Panc1 (cell line): ENCODE results near the gene FAM98B. TPM values are rescaled to one million over a fixed set of nuclear protein-coding genes. Genes with fewer than 3 reads are reported as not detected.

ENCODE experiments used
- ATAC-seq: fragments of 200-7000 bp; cut with Tn5 transposase; 2 replicates; pipeline ENCODE4 v1.9.1; 2020; ENCODE audit warnings: mild to moderate bottlenecking, moderate library complexity
- BruUV-seq: library from RNA; stranded (reverse); fragments of 400-500 nt; replicated peaks from 2 replicates; lab custom pipeline; 2021; lab: Mats Ljungman, UMichigan
- CTCF ChIA-PET: fragments of 300-600 bp; sonication (Branson Sonifier 250); formaldehyde crosslinking; loops from one replicate; lab custom pipeline; 2022; ENCODE audit warnings: antibody characterized with exemption; lab: Charles Lee
- POLR2A ChIA-PET: fragments of 300-600 bp; sonication (Branson Sonifier 250); formaldehyde crosslinking; loops from one replicate; lab custom pipeline; 2022; ENCODE audit warnings: antibody characterized with exemption; lab: Charles Lee
- DNase-seq: peaks from one replicate; pipeline ENCODE4 v3.0.0-alpha.2; 2010; ENCODE audit warnings: low read depth, low spot score
- H3K27ac ChIP-seq: 2 replicates; pipeline ENCODE4 v1.5.1; 2011; ENCODE audit warnings: mild to moderate bottlenecking, low read length, inconsistent platforms
- H3K27me3 ChIP-seq: fragments of 200-500 bp; sonication (Bioruptor generic); 2 replicates; pipeline ENCODE4 v1.6.0; 2014; ENCODE audit warnings: low read length, inconsistent platforms; ENCODE audit not compliant: control insufficient read depth, insufficient read depth
- H3K36me3 ChIP-seq: fragments of 200-500 bp; sonication (Bioruptor generic); 2 replicates; pipeline ENCODE4 v1.5.1; 2014; ENCODE audit warnings: inconsistent platforms, mild to moderate bottlenecking, low read length, moderate library complexity; ENCODE audit not compliant: control insufficient read depth, insufficient read depth
- H3K4me1 ChIP-seq: 2 replicates; pipeline ENCODE4 v1.5.1; 2011; ENCODE audit warnings: inconsistent platforms, mild to moderate bottlenecking, low read length, moderate library complexity; ENCODE audit not compliant: control insufficient read depth, insufficient read depth
- H3K4me3 ChIP-seq, 2 experiments: 2 replicates each; pipeline ENCODE4 v1.5.1; 2011 to 2012; ENCODE audit warnings: low read depth in 2 of 2, low read length in 2 of 2, mild to moderate bottlenecking in 2 of 2, inconsistent platforms in 1 of 2, moderate library complexity in 1 of 2
- H3K9me3 ChIP-seq: fragments of 200-500 bp; sonication (Bioruptor generic); 2 replicates; pipeline ENCODE4 v1.5.1; 2014; ENCODE audit warnings: low read depth, mild to moderate bottlenecking, inconsistent platforms, low read length, moderate library complexity; ENCODE audit not compliant: control insufficient read depth, insufficient read depth
- POLR2AphosphoS5 ChIP-seq: IDR thresholded peaks from 2 replicates; pipeline ENCODE4 v1.6.1; 2012; ENCODE audit warnings: mild to moderate bottlenecking, low read depth, low read length, moderate library complexity
- SIN3A ChIP-seq: IDR thresholded peaks from 2 replicates; pipeline ENCODE4 v1.6.1; 2012; ENCODE audit warnings: low read depth, mild to moderate bottlenecking, low read length, moderate library complexity, borderline replicate concordance; ENCODE audit not compliant: insufficient read depth
- TCF7L2 ChIP-seq: IDR thresholded peaks from 2 replicates; pipeline ENCODE4 v1.6.1; 2011; ENCODE audit warnings: mild to moderate bottlenecking, low read depth, low read length, inconsistent platforms
- in situ Hi-C: cut with HindIII; loops from 2 replicates; pipeline ENCODE4 v1.10.0; 2016; ENCODE audit warnings: low sequenced_read_pairs, low pct_unique_long_range_greater_than_20kb
- intact Hi-C: fragments of 100-400 bp; cut with micrococcal nuclease; formaldehyde crosslinking; loops from one replicate; pipeline ENCODE4 v1.10.0; 2022; ENCODE audit not compliant: unreplicated experiment
- total RNA-seq: library from RNA; stranded (reverse); gene quantifications from one replicate; pipeline ENCODE4 v1.2.1, GENCODE V29; 2021; ENCODE audit not compliant: unreplicated experiment
- TF ChIP-seq, protein P1 (sequence below): fragments of 450-650 bp; IDR thresholded peaks from 2 replicates; pipeline ENCODE4 v1.5.1; 2017; ENCODE audit warnings: mild to moderate bottlenecking
- TF ChIP-seq, protein P2 (sequence below), 2 experiments: IDR thresholded peaks; 2 replicates each; pipeline ENCODE4 v1.6.1; 2011 to 2012; ENCODE audit warnings: low read depth in 2 of 2, control low read depth in 1 of 2, low read length in 1 of 2, mild to moderate bottlenecking in 1 of 2, moderate library complexity in 1 of 2; ENCODE audit not compliant: insufficient read depth in 1 of 2

The FAM98B gene
- total RNA-seq, 1 experiment from 2014 or later: 32.5 TPM

DNA sequence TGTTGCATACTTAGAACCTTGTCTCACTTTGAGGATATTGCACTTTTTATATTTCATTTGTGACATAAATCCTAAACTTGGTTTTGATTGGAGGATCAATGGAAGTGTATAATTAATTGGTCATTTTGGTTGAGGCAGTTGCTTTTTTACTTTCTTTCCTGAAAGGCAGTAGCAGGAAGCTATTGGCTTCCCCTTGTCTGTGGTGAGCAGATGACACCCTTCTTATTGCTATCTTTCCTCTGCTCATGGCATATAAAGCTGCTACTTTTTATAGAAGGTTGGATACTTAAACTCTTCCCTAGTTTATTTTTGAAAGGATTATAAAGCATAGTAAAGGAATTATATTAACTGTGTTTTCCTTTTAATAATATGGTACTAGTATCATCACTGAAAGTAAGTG, 28.6 kb downstream of the FAM98B start:
- H3K27ac ChIP-seq: no peak overlapping the region
- no peak for ATAC-seq
- no peaks in the 10 kb centered on the region for H3K4me1 ChIP-seq
- ChIA-PET POLR2A (no interaction called here), CTCF (interaction anchor here (0.6 kb wide), 1 partner anchor 1116 kb away, joined by 3 read pairs; no protein-coding TSS in a partner anchor)
- in situ Hi-C loops (no loop called here), intact Hi-C loops (no loop called here)
- H3K9me3 ChIP-seq: no peaks in the 10 kb centered on the region
- BruUV-seq: no TSS peak
- no peaks in the 10 kb centered on the region for H3K27me3 ChIP-seq
- no peak overlapping the region for H3K4me3 ChIP-seq
- DNase-seq: no peak
- TF ChIP-seq, protein P1, sequence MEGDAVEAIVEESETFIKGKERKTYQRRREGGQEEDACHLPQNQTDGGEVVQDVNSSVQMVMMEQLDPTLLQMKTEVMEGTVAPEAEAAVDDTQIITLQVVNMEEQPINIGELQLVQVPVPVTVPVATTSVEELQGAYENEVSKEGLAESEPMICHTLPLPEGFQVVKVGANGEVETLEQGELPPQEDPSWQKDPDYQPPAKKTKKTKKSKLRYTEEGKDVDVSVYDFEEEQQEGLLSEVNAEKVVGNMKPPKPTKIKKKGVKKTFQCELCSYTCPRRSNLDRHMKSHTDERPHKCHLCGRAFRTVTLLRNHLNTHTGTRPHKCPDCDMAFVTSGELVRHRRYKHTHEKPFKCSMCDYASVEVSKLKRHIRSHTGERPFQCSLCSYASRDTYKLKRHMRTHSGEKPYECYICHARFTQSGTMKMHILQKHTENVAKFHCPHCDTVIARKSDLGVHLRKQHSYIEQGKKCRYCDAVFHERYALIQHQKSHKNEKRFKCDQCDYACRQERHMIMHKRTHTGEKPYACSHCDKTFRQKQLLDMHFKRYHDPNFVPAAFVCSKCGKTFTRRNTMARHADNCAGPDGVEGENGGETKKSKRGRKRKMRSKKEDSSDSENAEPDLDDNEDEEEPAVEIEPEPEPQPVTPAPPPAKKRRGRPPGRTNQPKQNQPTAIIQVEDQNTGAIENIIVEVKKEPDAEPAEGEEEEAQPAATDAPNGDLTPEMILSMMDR: no peak
- no peak for TF ChIP-seq TCF7L2
- TF ChIP-seq SIN3A: no peak
- TF ChIP-seq POLR2AphosphoS5: no peak
- TF ChIP-seq, protein P2, sequence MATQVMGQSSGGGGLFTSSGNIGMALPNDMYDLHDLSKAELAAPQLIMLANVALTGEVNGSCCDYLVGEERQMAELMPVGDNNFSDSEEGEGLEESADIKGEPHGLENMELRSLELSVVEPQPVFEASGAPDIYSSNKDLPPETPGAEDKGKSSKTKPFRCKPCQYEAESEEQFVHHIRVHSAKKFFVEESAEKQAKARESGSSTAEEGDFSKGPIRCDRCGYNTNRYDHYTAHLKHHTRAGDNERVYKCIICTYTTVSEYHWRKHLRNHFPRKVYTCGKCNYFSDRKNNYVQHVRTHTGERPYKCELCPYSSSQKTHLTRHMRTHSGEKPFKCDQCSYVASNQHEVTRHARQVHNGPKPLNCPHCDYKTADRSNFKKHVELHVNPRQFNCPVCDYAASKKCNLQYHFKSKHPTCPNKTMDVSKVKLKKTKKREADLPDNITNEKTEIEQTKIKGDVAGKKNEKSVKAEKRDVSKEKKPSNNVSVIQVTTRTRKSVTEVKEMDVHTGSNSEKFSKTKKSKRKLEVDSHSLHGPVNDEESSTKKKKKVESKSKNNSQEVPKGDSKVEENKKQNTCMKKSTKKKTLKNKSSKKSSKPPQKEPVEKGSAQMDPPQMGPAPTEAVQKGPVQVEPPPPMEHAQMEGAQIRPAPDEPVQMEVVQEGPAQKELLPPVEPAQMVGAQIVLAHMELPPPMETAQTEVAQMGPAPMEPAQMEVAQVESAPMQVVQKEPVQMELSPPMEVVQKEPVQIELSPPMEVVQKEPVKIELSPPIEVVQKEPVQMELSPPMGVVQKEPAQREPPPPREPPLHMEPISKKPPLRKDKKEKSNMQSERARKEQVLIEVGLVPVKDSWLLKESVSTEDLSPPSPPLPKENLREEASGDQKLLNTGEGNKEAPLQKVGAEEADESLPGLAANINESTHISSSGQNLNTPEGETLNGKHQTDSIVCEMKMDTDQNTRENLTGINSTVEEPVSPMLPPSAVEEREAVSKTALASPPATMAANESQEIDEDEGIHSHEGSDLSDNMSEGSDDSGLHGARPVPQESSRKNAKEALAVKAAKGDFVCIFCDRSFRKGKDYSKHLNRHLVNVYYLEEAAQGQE (IDR thresholded peaks at IDR 0.05; ENCODE audit: insufficient read depth in 1 of 2, low read depth in 2 of 2, low read length in 1 of 2): no peak
- H3K36me3 ChIP-seq: peaks cover 10% of the 10 kb centered on the region; the same call in 1 of the 2 replicates

DNA sequence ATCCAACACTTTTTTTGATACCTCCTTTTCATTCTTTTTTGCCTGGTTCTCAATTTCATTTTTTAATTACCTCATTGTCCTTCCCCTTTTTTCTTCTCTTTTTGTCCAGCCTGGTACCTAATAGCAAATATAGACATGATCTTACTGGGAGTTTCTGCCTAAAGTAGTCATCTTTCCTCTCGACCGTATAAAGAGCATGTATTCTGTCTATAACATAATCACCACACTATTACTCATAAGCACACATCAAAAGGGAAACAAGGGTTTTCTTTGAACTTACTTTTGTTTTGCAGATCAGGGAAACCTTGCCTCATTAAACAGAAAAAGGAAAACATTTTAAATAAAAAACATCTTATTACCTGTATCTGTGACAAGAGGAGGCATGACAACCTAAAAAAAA, 33.0 kb downstream of the FAM98B start:
- H3K27me3 ChIP-seq: no peaks in the 10 kb centered on the region
- TF ChIP-seq, protein P1: no peak
- no peak for TF ChIP-seq TCF7L2
- TF ChIP-seq, protein P2 (IDR thresholded peaks at IDR 0.05; ENCODE audit: insufficient read depth in 1 of 2, low read depth in 2 of 2, low read length in 1 of 2): no peak
- no peak for TF ChIP-seq SIN3A
- no peak for TF ChIP-seq POLR2AphosphoS5
- in situ Hi-C loops (no loop called here), intact Hi-C loops (no loop called here)
- no peaks in the 10 kb centered on the region for H3K4me1 ChIP-seq
- H3K36me3 ChIP-seq: peaks cover 2% of the 10 kb centered on the region; the same call in 1 of the 2 replicates
- no peak overlapping the region for H3K4me3 ChIP-seq
- no peak overlapping the region for H3K27ac ChIP-seq
- ATAC-seq (no peak), DNase-seq (no peak)
- no peaks in the 10 kb centered on the region for H3K9me3 ChIP-seq
- no TSS peak for BruUV-seq
- ChIA-PET CTCF (no interaction called here), POLR2A (no interaction called here)
